HL-60 (cell line): ENCODE results near the gene MAST2.
"Not testable (repeated sequence)": the region's sequence is repeated elsewhere in the genome, so short reads cannot be mapped to it uniquely, and the experiment has no call there.

ENCODE experiments used
- DNase-seq, 2 experiments: peaks; one replicate each; pipeline ENCODE4 v3.0.0-alpha.2; 2010 to 2020; ENCODE audit warnings: low read depth in 1 of 2, low spot score in 1 of 2
- H3K27ac ChIP-seq: fragments of 250-450 bp; sonication (Bioruptor Pico); replicated peaks from 2 replicates; pipeline ENCODE4 v1.5.1; 2020; ENCODE audit warnings: mild to moderate bottlenecking, moderate library complexity
- H3K27me3 ChIP-seq: fragments of 250-450 bp; sonication (Bioruptor Pico); 2 replicates; pipeline ENCODE4 v1.5.1; 2021; ENCODE audit warnings: mild to moderate bottlenecking, moderate library complexity; ENCODE audit not compliant: insufficient read depth, poor library complexity, severe bottlenecking
- H3K4me3 ChIP-seq: replicated peaks from 2 replicates; pipeline ENCODE4 v1.5.1; 2011; ENCODE audit warnings: mild to moderate bottlenecking, control low read depth, low read length; ENCODE audit not compliant: insufficient read depth
- GABPA ChIP-seq: IDR thresholded peaks from 2 replicates; pipeline ENCODE4 v1.6.1; 2012; ENCODE audit warnings: low read depth
- POLR2AphosphoS5 ChIP-seq: IDR thresholded peaks from 2 replicates; pipeline ENCODE4 v1.6.1; 2012; ENCODE audit warnings: low read depth
- SPI1 ChIP-seq: IDR thresholded peaks from 2 replicates; pipeline ENCODE4 v1.6.1; 2012; ENCODE audit warnings: low read depth, mild to moderate bottlenecking, borderline replicate concordance
- TF ChIP-seq, protein P1 (sequence below): IDR thresholded peaks from one replicate; pipeline ENCODE4 v1.5.1; 2011; ENCODE audit warnings: low read length, control low read depth, inconsistent platforms; ENCODE audit not compliant: insufficient read depth
- TF ChIP-seq, protein P2 (sequence below): IDR thresholded peaks from 2 replicates; pipeline ENCODE4 v1.6.1; 2012; ENCODE audit warnings: low read depth; ENCODE audit not compliant: insufficient replicate concordance

Gene MAST2

DNA sequence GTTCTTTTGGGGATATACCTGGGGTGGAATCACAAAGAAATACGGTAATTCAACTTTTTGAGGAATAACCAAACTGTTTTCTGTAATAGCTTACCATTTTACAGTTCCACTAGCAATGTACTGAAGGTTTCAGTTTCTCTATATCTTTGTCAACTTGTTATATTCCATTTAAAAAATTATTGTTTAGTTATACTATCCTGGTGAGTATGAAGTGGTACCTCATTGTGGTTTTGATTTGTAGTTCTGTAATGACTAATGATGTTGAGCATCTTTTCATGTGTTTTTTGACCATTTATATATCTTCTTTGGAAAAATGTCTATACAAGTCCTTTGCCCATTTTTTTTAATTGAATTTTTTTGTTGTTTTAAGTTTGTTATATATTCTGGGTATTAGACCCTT lies 39.4 kb downstream of the MAST2 start:
- Histone ChIP-seq H3K27ac (no peak overlapping the region), H3K27me3 (no peaks in the 10 kb centered on the region), H3K4me3 (no peak overlapping the region)
- no peak for DNase-seq
- TF ChIP-seq, protein P1, sequence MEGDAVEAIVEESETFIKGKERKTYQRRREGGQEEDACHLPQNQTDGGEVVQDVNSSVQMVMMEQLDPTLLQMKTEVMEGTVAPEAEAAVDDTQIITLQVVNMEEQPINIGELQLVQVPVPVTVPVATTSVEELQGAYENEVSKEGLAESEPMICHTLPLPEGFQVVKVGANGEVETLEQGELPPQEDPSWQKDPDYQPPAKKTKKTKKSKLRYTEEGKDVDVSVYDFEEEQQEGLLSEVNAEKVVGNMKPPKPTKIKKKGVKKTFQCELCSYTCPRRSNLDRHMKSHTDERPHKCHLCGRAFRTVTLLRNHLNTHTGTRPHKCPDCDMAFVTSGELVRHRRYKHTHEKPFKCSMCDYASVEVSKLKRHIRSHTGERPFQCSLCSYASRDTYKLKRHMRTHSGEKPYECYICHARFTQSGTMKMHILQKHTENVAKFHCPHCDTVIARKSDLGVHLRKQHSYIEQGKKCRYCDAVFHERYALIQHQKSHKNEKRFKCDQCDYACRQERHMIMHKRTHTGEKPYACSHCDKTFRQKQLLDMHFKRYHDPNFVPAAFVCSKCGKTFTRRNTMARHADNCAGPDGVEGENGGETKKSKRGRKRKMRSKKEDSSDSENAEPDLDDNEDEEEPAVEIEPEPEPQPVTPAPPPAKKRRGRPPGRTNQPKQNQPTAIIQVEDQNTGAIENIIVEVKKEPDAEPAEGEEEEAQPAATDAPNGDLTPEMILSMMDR: no peak
- TF ChIP-seq, protein P2, sequence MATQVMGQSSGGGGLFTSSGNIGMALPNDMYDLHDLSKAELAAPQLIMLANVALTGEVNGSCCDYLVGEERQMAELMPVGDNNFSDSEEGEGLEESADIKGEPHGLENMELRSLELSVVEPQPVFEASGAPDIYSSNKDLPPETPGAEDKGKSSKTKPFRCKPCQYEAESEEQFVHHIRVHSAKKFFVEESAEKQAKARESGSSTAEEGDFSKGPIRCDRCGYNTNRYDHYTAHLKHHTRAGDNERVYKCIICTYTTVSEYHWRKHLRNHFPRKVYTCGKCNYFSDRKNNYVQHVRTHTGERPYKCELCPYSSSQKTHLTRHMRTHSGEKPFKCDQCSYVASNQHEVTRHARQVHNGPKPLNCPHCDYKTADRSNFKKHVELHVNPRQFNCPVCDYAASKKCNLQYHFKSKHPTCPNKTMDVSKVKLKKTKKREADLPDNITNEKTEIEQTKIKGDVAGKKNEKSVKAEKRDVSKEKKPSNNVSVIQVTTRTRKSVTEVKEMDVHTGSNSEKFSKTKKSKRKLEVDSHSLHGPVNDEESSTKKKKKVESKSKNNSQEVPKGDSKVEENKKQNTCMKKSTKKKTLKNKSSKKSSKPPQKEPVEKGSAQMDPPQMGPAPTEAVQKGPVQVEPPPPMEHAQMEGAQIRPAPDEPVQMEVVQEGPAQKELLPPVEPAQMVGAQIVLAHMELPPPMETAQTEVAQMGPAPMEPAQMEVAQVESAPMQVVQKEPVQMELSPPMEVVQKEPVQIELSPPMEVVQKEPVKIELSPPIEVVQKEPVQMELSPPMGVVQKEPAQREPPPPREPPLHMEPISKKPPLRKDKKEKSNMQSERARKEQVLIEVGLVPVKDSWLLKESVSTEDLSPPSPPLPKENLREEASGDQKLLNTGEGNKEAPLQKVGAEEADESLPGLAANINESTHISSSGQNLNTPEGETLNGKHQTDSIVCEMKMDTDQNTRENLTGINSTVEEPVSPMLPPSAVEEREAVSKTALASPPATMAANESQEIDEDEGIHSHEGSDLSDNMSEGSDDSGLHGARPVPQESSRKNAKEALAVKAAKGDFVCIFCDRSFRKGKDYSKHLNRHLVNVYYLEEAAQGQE: no peak
- TF ChIP-seq GABPA (no peak), POLR2AphosphoS5 (no peak), SPI1 (no peak)

- no peak for DNase-seq
- H3K27ac ChIP-seq: no peak overlapping the region
- H3K27me3 ChIP-seq: no peaks in the 10 kb centered on the region
- TF ChIP-seq, protein P1: no peak
- no peak for TF ChIP-seq POLR2AphosphoS5
- TF ChIP-seq SPI1: no peak
- TF ChIP-seq, protein P2: no peak
- TF ChIP-seq GABPA: no peak
- H3K4me3 ChIP-seq: no peak overlapping the region
Observed at GRCh38 chr1:45843474-45843905, 40.1 kb downstream of the MAST2 start.

DNA sequence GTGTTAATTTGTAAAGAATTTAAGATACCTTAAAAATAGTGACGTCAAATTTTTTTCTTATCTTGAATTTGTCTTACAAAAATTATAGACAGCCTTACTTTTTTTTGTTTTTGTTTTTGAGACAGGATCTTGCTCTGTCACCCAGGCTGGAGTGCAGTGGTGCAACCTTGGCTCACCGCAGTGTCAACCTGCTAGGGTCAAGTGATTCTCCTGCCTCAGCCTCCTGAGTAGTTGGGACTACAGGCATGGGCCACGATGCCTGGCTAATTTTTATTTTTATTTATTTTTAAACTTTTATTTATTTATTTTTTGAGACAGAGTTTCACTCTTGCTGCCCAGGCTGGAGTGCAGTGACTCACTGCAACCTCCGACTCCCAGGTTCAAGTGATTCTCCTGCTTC lies 40.6 kb downstream of the MAST2 start:
- DNase-seq, H3K27ac ChIP-seq, H3K27me3 ChIP-seq, H3K4me3 ChIP-seq: not testable (repeated sequence)

DNA sequence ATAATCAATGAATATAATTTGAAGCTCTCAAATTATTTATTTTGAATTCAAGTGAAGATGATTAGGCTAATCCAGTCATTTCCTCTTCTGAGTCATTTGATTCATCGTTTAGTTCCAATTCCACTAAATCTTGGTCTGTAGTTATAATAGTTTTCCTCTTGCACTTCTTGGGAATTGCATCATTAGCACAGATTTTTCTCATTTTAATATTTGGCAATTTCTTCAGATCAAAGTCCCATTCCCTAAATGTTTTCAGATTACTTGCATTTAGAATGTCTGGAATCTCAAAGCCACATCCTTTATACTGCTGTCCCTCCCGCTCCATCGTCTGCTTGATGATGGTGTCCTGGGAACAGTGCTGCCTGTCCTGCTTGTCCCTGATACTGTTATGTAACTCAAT lies 43.5 kb downstream of the MAST2 start:
- Histone ChIP-seq H3K4me3 (no peak overlapping the region), H3K27ac (no peak overlapping the region), H3K27me3 (no peaks in the 10 kb centered on the region)
- no peak for DNase-seq
- no peak for TF ChIP-seq SPI1
- TF ChIP-seq, protein P1: no peak
